IMR-90 (cell line): ENCODE measurements around the gene KRCC1. TPM values are rescaled to one million over a fixed set of nuclear protein-coding genes. Genes with fewer than 3 reads are reported as not detected.

ENCODE experiments used
- ATAC-seq: fragments of 200-7000 bp; cut with Tn5 transposase; 2 replicates; pipeline ENCODE4 v1.9.1; 2020; ENCODE audit warnings: low read depth, mild to moderate bottlenecking, moderate library complexity
- BruUV-seq: library from RNA; stranded (reverse); fragments of 400-500 nt; replicated peaks from 2 replicates; lab custom pipeline; 2021; lab: Mats Ljungman, UMichigan
- CTCF ChIA-PET: fragments of 300-600 bp; formaldehyde crosslinking; extraction: SDS; loops from one replicate; lab custom pipeline; 2021; ENCODE audit warnings: antibody characterized with exemption; lab: Yijun Ruan, JAX
- POLR2A ChIA-PET: fragments of 300-600 bp; sonication (Branson Sonifier 250); formaldehyde crosslinking; loops from one replicate; lab custom pipeline; 2022; ENCODE audit warnings: antibody characterized with exemption; ENCODE audit not compliant: unreplicated experiment; lab: Charles Lee
- DNase-seq: peaks from one replicate; pipeline ENCODE4 v3.0.0; 2013
- H2AFZ ChIP-seq: replicated peaks from 2 replicates; pipeline ENCODE3; 2013; ENCODE audit warnings: low read length, mild to moderate bottlenecking; ENCODE audit not compliant: poor library complexity
- H2AK5ac ChIP-seq: 2 replicates; pipeline ENCODE4 v1.6.1; 2013; ENCODE audit warnings: low read depth, low read length, inconsistent platforms
- H2AK9ac ChIP-seq: replicated peaks from 2 replicates; pipeline ENCODE3; 2013; ENCODE audit warnings: mild to moderate bottlenecking, low read depth, low read length, moderate library complexity; ENCODE audit not compliant: poor library complexity
- H2BK120ac ChIP-seq: 2 replicates; pipeline ENCODE4 v1.6.1; 2013; ENCODE audit warnings: low read depth, low read length, inconsistent platforms
- H2BK15ac ChIP-seq: 3 replicates; pipeline ENCODE4 v1.6.1; 2013; ENCODE audit warnings: low read depth, low read length, inconsistent platforms
- H2BK20ac ChIP-seq: 2 replicates; pipeline ENCODE4 v1.6.1; 2013; ENCODE audit warnings: low read depth, mild to moderate bottlenecking, inconsistent platforms, low read length, moderate library complexity
- H2BK5ac ChIP-seq: 2 replicates; pipeline ENCODE4 v1.6.1; 2013; ENCODE audit warnings: mild to moderate bottlenecking, low read depth, low read length, inconsistent platforms; ENCODE audit not compliant: poor library complexity, severe bottlenecking
- H3K14ac ChIP-seq: replicated peaks from 2 replicates; pipeline ENCODE4 v1.6.1; 2013; ENCODE audit warnings: low read depth, low read length, inconsistent platforms
- H3K18ac ChIP-seq: 2 replicates; pipeline ENCODE4 v1.6.1; 2013; ENCODE audit warnings: low read depth, low read length, control low read depth
- H3K23ac ChIP-seq: 2 replicates; pipeline ENCODE4 v1.6.1; 2013; ENCODE audit warnings: low read depth, low read length, inconsistent platforms
- H3K27ac ChIP-seq: 2 replicates; pipeline ENCODE4 v1.5.1; 2013; ENCODE audit warnings: mild to moderate bottlenecking, control low read depth, low read length; ENCODE audit not compliant: insufficient read depth
- H3K27me3 ChIP-seq: 2 replicates; pipeline ENCODE4 v1.6.1; 2013; ENCODE audit warnings: low read length; ENCODE audit not compliant: control insufficient read depth, insufficient read depth
- H3K36me3 ChIP-seq: 2 replicates; pipeline ENCODE4 v1.6.1; 2013; ENCODE audit warnings: low read length, mixed read lengths; ENCODE audit not compliant: control insufficient read depth, insufficient read depth
- H3K4ac ChIP-seq: 2 replicates; pipeline ENCODE4 v1.6.1; 2013; ENCODE audit warnings: low read depth, low read length, inconsistent platforms
- H3K4me1 ChIP-seq: 2 replicates; pipeline ENCODE4 v1.6.1; 2013; ENCODE audit warnings: low read length, mixed read lengths; ENCODE audit not compliant: control insufficient read depth, insufficient read depth
- H3K4me2 ChIP-seq: 2 replicates; pipeline ENCODE4 v1.6.1; 2013; ENCODE audit warnings: low read depth, mild to moderate bottlenecking, control low read depth, low read length, moderate library complexity
- H3K4me3 ChIP-seq: 2 replicates; pipeline ENCODE4 v1.5.1; 2013; ENCODE audit warnings: low read depth, mild to moderate bottlenecking, control low read depth, low read length, moderate library complexity; ENCODE audit not compliant: insufficient read depth
- H3K56ac ChIP-seq: 2 replicates; pipeline ENCODE4 v1.6.1; 2013; ENCODE audit warnings: low read length, inconsistent platforms; ENCODE audit not compliant: insufficient read depth; ENCODE audit errors: extremely low read depth
- H3K79me1 ChIP-seq, 2 experiments: 2 replicates each; pipeline ENCODE4 v1.6.1; 2013; ENCODE audit warnings: low read length in 2 of 2, inconsistent platforms in 1 of 2, low read depth in 1 of 2
- H3K9ac ChIP-seq: 2 replicates; pipeline ENCODE4 v1.6.1; 2013; ENCODE audit warnings: low read depth, low read length, control low read depth
- H3K9me1 ChIP-seq: 2 replicates; pipeline ENCODE4 v1.6.1; 2013; ENCODE audit warnings: low read length, inconsistent platforms; ENCODE audit not compliant: insufficient read depth
- H3K9me3 ChIP-seq: 2 replicates; pipeline ENCODE4 v1.6.1; 2013; ENCODE audit warnings: low read length; ENCODE audit not compliant: control insufficient read depth, insufficient read depth
- H4K20me1 ChIP-seq: 2 replicates; pipeline ENCODE4 v1.6.1; 2013; ENCODE audit warnings: low read length, inconsistent platforms; ENCODE audit not compliant: insufficient read depth
- H4K5ac ChIP-seq: 2 replicates; pipeline ENCODE4 v1.6.1; 2013; ENCODE audit warnings: mild to moderate bottlenecking, low read depth, low read length, control low read depth
- H4K8ac ChIP-seq, 2 experiments: 2 replicates each; pipeline ENCODE4 v1.6.1; 2013; ENCODE audit warnings: low read depth in 2 of 2, low read length in 2 of 2, control low read depth in 1 of 2, inconsistent platforms in 1 of 2
- H4K91ac ChIP-seq: 2 replicates; pipeline ENCODE4 v1.6.1; 2013; ENCODE audit warnings: low read depth, low read length, inconsistent platforms; ENCODE audit not compliant: insufficient read depth
- BHLHE40 ChIP-seq: fragments of 150-350 bp; IDR thresholded peaks from 2 replicates; pipeline ENCODE4 v1.6.1; 2016; ENCODE audit warnings: mild to moderate bottlenecking, low read depth, low read length
- CHD1 ChIP-seq: IDR thresholded peaks from 2 replicates; pipeline ENCODE4 v1.6.1; 2012; ENCODE audit warnings: low read depth, low read length, improper control_type of control experiment
- CTCF ChIP-seq: conservative IDR thresholded peaks from 2 replicates; pipeline ENCODE4 v1.5.1; 2012; ENCODE audit warnings: mild to moderate bottlenecking, low read depth, low read length, improper control_type of control experiment
- MAFK ChIP-seq: IDR thresholded peaks from 2 replicates; pipeline ENCODE4 v1.6.1; 2012; ENCODE audit warnings: low read depth, low read length, improper control_type of control experiment
- MXI1 ChIP-seq: IDR thresholded peaks from 2 replicates; pipeline ENCODE4 v1.6.1; 2012; ENCODE audit warnings: low read depth, mild to moderate bottlenecking, low read length, moderate library complexity, borderline replicate concordance
- SMC3 ChIP-seq: fragments of 150-350 bp; IDR thresholded peaks from 2 replicates; pipeline ENCODE4 v1.6.1; 2016; ENCODE audit warnings: low read depth, mild to moderate bottlenecking, antibody characterized with exemption, low read length, moderate library complexity
- dilution Hi-C: fragments of 300-500 bp; cut with HindIII; formaldehyde crosslinking; loops from one replicate; pipeline ENCODE4 v1.14.3; 2018; ENCODE audit warnings: low sequenced_read_pairs; ENCODE audit not compliant: unreplicated experiment
- in situ Hi-C: fragments of 300-500 bp; cut with MboI; formaldehyde crosslinking; loops from 3 replicates; pipeline ENCODE4 v1.14.3; 2019; ENCODE audit warnings: low sequenced_read_pairs, inconsistent platforms, mixed read lengths
- intact Hi-C: fragments of 100-400 bp; cut with micrococcal nuclease; formaldehyde crosslinking; loops from 2 replicates; pipeline ENCODE4 v1.10.0; 2022
- polyA plus RNA-seq, 3 experiments: library from polyadenylated mRNA; depleted of rRNA; stranded (reverse); fragments of >200 nt; gene quantifications; 2 replicates each; pipeline ENCODE4 v1.2.3, GENCODE V29; 2012; ENCODE audit warnings: low replicate concordance in 1 of 3
- total RNA-seq: library from RNA; depleted of rRNA; stranded (reverse); fragments of >200 nt; gene quantifications from 2 replicates; pipeline ENCODE4 v1.2.3, GENCODE V29; 2012
- TF ChIP-seq, protein P1 (sequence below): fragments of 150-350 bp; IDR thresholded peaks from 2 replicates; pipeline ENCODE4 v1.6.1; 2017; ENCODE audit warnings: mild to moderate bottlenecking, antibody characterized with exemption, low read length, low read depth
- TF ChIP-seq, protein P2 (sequence below): fragments of 150-350 bp; IDR thresholded peaks from 2 replicates; pipeline ENCODE4 v1.6.1; 2016; ENCODE audit warnings: low read depth, mild to moderate bottlenecking, low read length, moderate library complexity, borderline replicate concordance

The KRCC1 gene
- total and polyA plus RNA-seq, 2 of the 4 experiments (the other 2 are of a cell fraction) = 14.3 to 16.5 TPM

DNA sequence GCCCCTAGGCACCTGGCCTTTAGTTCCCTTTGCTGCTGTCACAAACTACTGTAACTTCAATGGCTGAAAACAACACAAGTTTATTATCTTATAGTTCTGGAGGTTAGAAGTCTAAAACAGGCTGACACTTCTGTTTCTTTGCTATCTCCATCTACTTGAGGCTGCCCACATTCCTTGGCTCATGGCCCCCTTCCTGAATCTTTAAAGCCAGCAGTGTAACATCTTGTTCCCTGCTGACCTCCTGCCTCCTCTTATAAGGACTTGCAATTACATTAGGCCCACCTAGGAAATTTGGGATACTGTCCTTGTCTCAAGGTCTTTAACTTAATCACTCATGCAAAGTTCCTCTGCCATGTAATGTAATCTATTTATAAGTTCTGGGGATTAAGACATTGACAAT lies 18.6 kb upstream of the KRCC1 start:
- Histone ChIP-seq H3K9ac (no peak overlapping the region), H3K36me3 (no peaks in the 10 kb centered on the region), H4K20me1 (no peaks in the 10 kb centered on the region), H2AK9ac (no peak overlapping the region), H4K5ac (no peak overlapping the region), H3K4ac (no peak overlapping the region), H4K8ac (no peak overlapping the region), H3K56ac (no peak overlapping the region), H4K91ac (no peak overlapping the region), H2BK120ac (no peak overlapping the region), H3K79me1 (no peaks in the 10 kb centered on the region), H3K18ac (peak overlapping the region; percentile 52; the same call in 1 of the 2 replicates), H3K4me3 (no peak overlapping the region), H3K9me1 (no peaks in the 10 kb centered on the region), H3K14ac (no peak overlapping the region), H3K9me3 (peaks cover 5% of the 10 kb centered on the region; the same call in 1 of the 2 replicates), H3K4me1 (peaks cover 3% of the 10 kb centered on the region; the same call in 1 of the 2 replicates), H3K23ac (no peak overlapping the region), H2AK5ac (no peak overlapping the region), H2BK5ac (no peak overlapping the region), H2BK20ac (no peak overlapping the region), H3K27me3 (peaks cover 4% of the 10 kb centered on the region), H3K4me2 (no peak overlapping the region), H2AFZ (no peak overlapping the region), H3K27ac (no peak overlapping the region), H2BK15ac (no peak overlapping the region)
- CTCF ChIA-PET = no interaction called here
- no TSS peak for BruUV-seq
- no peak for TF ChIP-seq CTCF
- TF ChIP-seq MAFK = no peak
- no peak for TF ChIP-seq SMC3
- TF ChIP-seq, protein P1, sequence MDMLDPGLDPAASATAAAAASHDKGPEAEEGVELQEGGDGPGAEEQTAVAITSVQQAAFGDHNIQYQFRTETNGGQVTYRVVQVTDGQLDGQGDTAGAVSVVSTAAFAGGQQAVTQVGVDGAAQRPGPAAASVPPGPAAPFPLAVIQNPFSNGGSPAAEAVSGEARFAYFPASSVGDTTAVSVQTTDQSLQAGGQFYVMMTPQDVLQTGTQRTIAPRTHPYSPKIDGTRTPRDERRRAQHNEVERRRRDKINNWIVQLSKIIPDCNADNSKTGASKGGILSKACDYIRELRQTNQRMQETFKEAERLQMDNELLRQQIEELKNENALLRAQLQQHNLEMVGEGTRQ = no peak
- TF ChIP-seq MXI1 = no peak
- TF ChIP-seq BHLHE40 = no peak
- no peak for TF ChIP-seq CHD1
- TF ChIP-seq, protein P2, sequence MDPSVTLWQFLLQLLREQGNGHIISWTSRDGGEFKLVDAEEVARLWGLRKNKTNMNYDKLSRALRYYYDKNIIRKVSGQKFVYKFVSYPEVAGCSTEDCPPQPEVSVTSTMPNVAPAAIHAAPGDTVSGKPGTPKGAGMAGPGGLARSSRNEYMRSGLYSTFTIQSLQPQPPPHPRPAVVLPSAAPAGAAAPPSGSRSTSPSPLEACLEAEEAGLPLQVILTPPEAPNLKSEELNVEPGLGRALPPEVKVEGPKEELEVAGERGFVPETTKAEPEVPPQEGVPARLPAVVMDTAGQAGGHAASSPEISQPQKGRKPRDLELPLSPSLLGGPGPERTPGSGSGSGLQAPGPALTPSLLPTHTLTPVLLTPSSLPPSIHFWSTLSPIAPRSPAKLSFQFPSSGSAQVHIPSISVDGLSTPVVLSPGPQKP = no peak
- DNase-seq = no peak
- dilution Hi-C loops (no loop called here), in situ Hi-C loops (loop anchor here (25.0 kb wide), 1 partner anchor 588 kb away; no protein-coding TSS in a partner anchor), intact Hi-C loops (no loop called here)
- no peak for ATAC-seq
- POLR2A ChIA-PET = no interaction called here
